Measurements from ENCODE around the gene PKDCC.

- no peak for TF ChIP-seq MAX (IDR thresholded peaks at IDR 0.05)
- no peak for TF ChIP-seq EP300 (IDR thresholded peaks at IDR 0.05; ENCODE audit: borderline replicate concordance)
- TF ChIP-seq ZBTB7A (IDR thresholded peaks at IDR 0.05; ENCODE audit: low read depth), result no peak
- TF ChIP-seq REST (IDR thresholded peaks at IDR 0.05; ENCODE audit: low read depth), result no peak
- TF ChIP-seq YY1 (IDR thresholded peaks at IDR 0.05; ENCODE audit: low read depth), result no peak
- no peak for TF ChIP-seq TAF1 (IDR thresholded peaks at IDR 0.05; ENCODE audit: low read depth)
- no peak for TF ChIP-seq CEBPB (IDR thresholded peaks at IDR 0.05)
- TF ChIP-seq USF1 (IDR thresholded peaks at IDR 0.05), result no peak
- TF ChIP-seq TEAD4 (IDR thresholded peaks at IDR 0.05), result no peak
- TF ChIP-seq RAD21 (IDR thresholded peaks at IDR 0.05; ENCODE audit: low read depth), result no peak
These were observed 3.9 kb upstream of the PKDCC start for GRCh38 chr2:42043789-42044394.

Data from Ishikawa (cell line).